Measurements from ENCODE around the gene SELENOM. TPM values are rescaled to one million over a fixed set of nuclear protein-coding genes. Genes with fewer than 3 reads are reported as not detected.

Gene SELENOM
- total and polyA plus RNA-seq, 2 of the 8 experiments (the other 6 are each of a cell fraction or from before 2014, with no cell fraction given): 22.7 to 40.0 TPM

- TF ChIP-seq CTCF (IDR thresholded peaks at IDR 0.05; ENCODE audit: control extremely low read depth in 1 of 3, insufficient read depth in 1 of 3, low read depth in 1 of 3, low read length in 3 of 3) (no peak), ATF3 (IDR thresholded peaks at IDR 0.05; ENCODE audit: insufficient read depth, low read depth, low read length) (no peak), KDM5A (IDR thresholded peaks at IDR 0.05; ENCODE audit: low read length) (no peak), RBBP5 (IDR thresholded peaks at IDR 0.05; ENCODE audit: borderline replicate concordance, low read depth, low read length) (no peak), NRF1 (IDR thresholded peaks at IDR 0.05; ENCODE audit: low read depth, low read length) (no peak), BCL11A (IDR thresholded peaks at IDR 0.05; ENCODE audit: low read depth in 2 of 2, low read length in 2 of 2) (no peak), ZNF274 (IDR thresholded peaks at IDR 0.05; ENCODE audit: borderline replicate concordance, extremely low read depth, low read length) (no peak)
These were observed 12.9 kb upstream of the SELENOM start (continued) for GRCh38 chr22:31120230-31120629.
